BJ (cell line): Measurements from ENCODE around the gene SDK1. TPM values are rescaled to one million over a fixed set of nuclear protein-coding genes. Genes with fewer than 3 reads are reported as not detected.

ENCODE experiments used
- CTCF ChIA-PET: fragments of 350-600 bp; formaldehyde crosslinking; extraction: SDS; loops from one replicate; lab custom pipeline; 2021; ENCODE audit warnings: antibody characterized with exemption, inconsistent platforms; lab: Yijun Ruan, JAX
- POLR2A ChIA-PET: fragments of 300-600 bp; sonication (Branson Sonifier 250); formaldehyde crosslinking; extraction: SDS; loops from one replicate; lab custom pipeline; 2021; ENCODE audit warnings: antibody characterized with exemption; lab: Charles Lee
- DNase-seq: peaks from one replicate; pipeline ENCODE4 v3.0.0-alpha.2; 2011; ENCODE audit warnings: low read depth
- H3K27me3 ChIP-seq: 2 replicates; pipeline ENCODE4 v1.6.0; 2011; ENCODE audit warnings: low read length; ENCODE audit not compliant: control insufficient read depth, insufficient read depth
- H3K36me3 ChIP-seq: 2 replicates; pipeline ENCODE4 v1.5.1; 2011; ENCODE audit warnings: low read length; ENCODE audit not compliant: control insufficient read depth, insufficient read depth
- H3K4me3 ChIP-seq: 2 replicates; pipeline ENCODE4 v1.5.1; 2011; ENCODE audit warnings: low read depth, mild to moderate bottlenecking, control low read depth, low read length
- CTCF ChIP-seq: IDR thresholded peaks from 2 replicates; pipeline ENCODE4 v1.5.1; 2011; ENCODE audit warnings: low read depth, mild to moderate bottlenecking, control low read depth, inconsistent platforms, low read length, moderate library complexity; ENCODE audit not compliant: insufficient read depth
- polyA plus RNA-seq: library from polyadenylated mRNA; depleted of rRNA; stranded (reverse); fragments of >200 nt; gene quantifications from 2 replicates; pipeline ENCODE4 v1.2.3, GENCODE V29; 2011

SDK1 gene
- polyA plus RNA-seq, 1 experiment: 0.01 TPM

GRCh38 chr7:3544202-3544601 is 243.2 kb downstream of the SDK1 start:
- TF ChIP-seq CTCF: no peak
- DNase-seq: no peak
- POLR2A ChIA-PET: no interaction called here

GRCh38 chr7:3548815-3549214 is 247.8 kb downstream of the SDK1 start:
- DNase-seq: no peak
- ChIA-PET POLR2A (no interaction called here), CTCF (no interaction called here)
- Histone ChIP-seq H3K4me3 (no peak overlapping the region), H3K36me3 (no peaks in the 10 kb centered on the region), H3K27me3 (no peaks in the 10 kb centered on the region)
- no peak for TF ChIP-seq CTCF

More at GRCh38 chr7:3544202-3544601, 243.2 kb downstream of the SDK1 start:
- CTCF ChIA-PET: no interaction called here
- no peak overlapping the region for H3K4me3 ChIP-seq
- H3K27me3 ChIP-seq: no peaks in the 10 kb centered on the region
- H3K36me3 ChIP-seq: no peaks in the 10 kb centered on the region

DNA sequence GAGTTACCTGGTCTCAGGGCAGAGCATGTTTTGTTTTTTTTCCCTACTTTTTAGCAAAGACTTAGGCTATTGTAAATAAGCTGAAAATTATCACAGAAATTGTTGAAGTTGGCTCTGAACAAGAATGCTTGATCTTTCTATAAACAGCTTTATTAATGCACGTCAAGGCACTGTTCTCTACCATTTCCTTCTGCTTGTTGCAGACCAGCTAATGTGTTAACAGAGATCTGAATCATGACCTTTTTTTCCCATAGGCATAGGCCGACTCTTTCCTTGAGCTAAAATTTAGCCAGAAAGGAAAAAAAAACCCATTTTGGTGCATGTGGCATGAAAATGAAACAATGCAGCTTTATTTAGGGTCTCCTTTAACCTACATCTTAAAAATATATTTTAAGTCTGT is 248.5 kb downstream of the SDK1 start:
- H3K36me3 ChIP-seq: no peaks in the 10 kb centered on the region
- H3K4me3 ChIP-seq: no peak overlapping the region
- no peaks in the 10 kb centered on the region for H3K27me3 ChIP-seq
- ChIA-PET POLR2A (no interaction called here), CTCF (no interaction called here)
- no peak for DNase-seq
- TF ChIP-seq CTCF: no peak

- no peak for DNase-seq
- CTCF ChIA-PET: interaction anchor here (0.6 kb wide), 1 partner anchor 356 kb away, joined by 3 read pairs; no protein-coding TSS in a partner anchor
- no peaks in the 10 kb centered on the region for H3K27me3 ChIP-seq
- no peaks in the 10 kb centered on the region for H3K36me3 ChIP-seq
- POLR2A ChIA-PET: no interaction called here
- TF ChIP-seq CTCF: no peak
- H3K4me3 ChIP-seq: no peak overlapping the region
These were observed 250.5 kb downstream of the SDK1 start for GRCh38 chr7:3551536-3551935.

DNA sequence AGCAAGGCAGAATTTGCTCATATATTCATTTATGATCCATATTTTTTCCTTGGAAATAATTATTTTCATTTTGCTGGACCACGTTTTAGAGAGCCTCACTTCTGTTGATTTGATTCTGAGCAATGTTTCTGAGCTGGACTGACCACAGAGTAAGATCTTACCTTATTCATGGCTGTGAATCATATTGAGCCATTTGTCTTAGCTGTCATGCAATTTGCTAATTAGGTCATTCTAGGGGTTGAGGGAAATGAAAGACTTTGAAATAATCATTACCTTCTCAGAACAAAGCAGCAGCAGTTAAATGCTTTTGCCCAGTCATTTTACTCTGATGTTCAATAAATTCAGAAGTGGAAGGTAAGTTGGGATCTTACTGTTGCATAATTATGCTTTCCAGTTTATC is 251.4 kb downstream of the SDK1 start:
- POLR2A ChIA-PET: no interaction called here

More for the DNA sequence above, 251.4 kb downstream of the SDK1 start:
- H3K27me3 ChIP-seq: no peaks in the 10 kb centered on the region
- CTCF ChIA-PET: no interaction called here
- H3K36me3 ChIP-seq: no peaks in the 10 kb centered on the region
- no peak overlapping the region for H3K4me3 ChIP-seq
- TF ChIP-seq CTCF: no peak
- no peak for DNase-seq
